Measurements from ENCODE around the gene GYS1.

- TF ChIP-seq CTCF (conservative IDR thresholded peaks at IDR 0.05; ENCODE audit: low read depth, low read length) (no peak), EZH2phosphoT487 (IDR thresholded peaks at IDR 0.05; ENCODE audit: borderline replicate concordance, low read length) (no peak)
Observed at GRCh38 chr19:49004964-49005614, 12.0 kb upstream of the GYS1 start.

Data from PC-3 (cell line).